ENCODE results near the gene TFE3. TPM values are rescaled to one million over a fixed set of nuclear protein-coding genes. Genes with fewer than 3 reads are reported as not detected.

Gene TFE3
- total RNA-seq, 1 donor from 2014 or later: 21.9 TPM

- intact Hi-C loops (cut with DNase I): no loop called here
- no peak for DNase-seq (ENCODE audit: low spot score)
Measured at GRCh38 chrX:49061916-49062315, 18.8 kb upstream of the TFE3 start.

- DNase-seq (ENCODE audit: low spot score): no peak
- intact Hi-C loops (cut with DNase I): no loop called here
Measured at GRCh38 chrX:49061490-49061889, 18.3 kb upstream of the TFE3 start.

- no peak for DNase-seq (ENCODE audit: low spot score)
- intact Hi-C loops (cut with DNase I): no loop called here
Measured at GRCh38 chrX:49060914-49061313, 17.8 kb upstream of the TFE3 start.

DNA sequence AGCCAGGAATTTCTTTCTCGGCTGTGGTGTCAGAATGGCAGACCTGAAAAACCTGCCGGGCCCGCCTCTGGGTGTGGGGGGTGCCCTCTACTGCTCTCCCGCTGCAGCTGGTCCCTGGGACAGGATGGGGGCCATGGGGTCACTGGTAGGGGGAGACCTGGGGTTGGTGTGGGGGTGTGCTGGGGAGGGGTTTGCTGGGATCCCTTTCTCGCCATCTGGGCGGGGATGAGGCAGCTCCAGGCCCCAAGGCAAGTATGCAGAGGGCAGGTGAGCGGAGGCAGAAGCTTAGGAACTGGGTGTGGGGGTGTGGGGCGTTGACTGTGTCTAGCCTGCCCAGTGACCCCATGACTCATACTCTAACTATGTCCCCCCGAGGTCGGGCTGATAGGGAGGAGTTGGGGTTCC, 16.5 kb upstream of the TFE3 start:
- DNase-seq (ENCODE audit: low spot score): no peak
- intact Hi-C loops (cut with DNase I): no loop called here

GRCh38 chrX:49059201-49059600, 16.0 kb upstream of the TFE3 start:
- intact Hi-C loops (cut with DNase I): no loop called here

GRCh38 chrX:49058794-49059193, 15.6 kb upstream of the TFE3 start, which contains the start of gene CCDC120:
CCDC120 (plus strand) TSS chrX:49058999; CDS start chrX:49062042, 3,043 bp downstream.
- intact Hi-C loops (cut with DNase I): no loop called here
- no peak for DNase-seq (ENCODE audit: low spot score)

More at GRCh38 chrX:49059201-49059600, 16.0 kb upstream of the TFE3 start:
- DNase-seq (ENCODE audit: low spot score): no peak

GRCh38 chrX:49054073-49054762, 11.1 kb upstream of the TFE3 start:
- intact Hi-C loops (cut with DNase I): no loop called here
- no peak for DNase-seq (ENCODE audit: low spot score)

GRCh38 chrX:49053223-49054072, 10.3 kb upstream of the TFE3 start:
- intact Hi-C loops (cut with DNase I): no loop called here

DNA sequence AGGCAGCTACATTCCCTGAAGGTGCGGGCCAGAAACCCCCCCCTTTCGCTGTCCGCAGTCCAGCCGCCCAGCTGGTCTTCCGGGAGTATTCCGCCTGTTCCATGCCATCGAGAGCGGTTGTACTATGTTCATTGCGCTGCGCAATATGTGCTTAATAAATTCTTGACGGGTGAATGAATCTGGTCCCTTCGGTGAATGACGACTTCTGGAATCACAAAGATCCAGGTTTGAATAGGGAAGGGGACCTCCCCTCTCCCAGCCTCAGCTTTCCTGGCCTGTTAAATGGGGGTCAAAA, 777 bp upstream of the TFE3 start:
- intact Hi-C loops (cut with DNase I): loop anchor here (5.0 kb wide), 3 partner anchors 72 to 242 kb away; partner anchors contain the start of genes HDAC6, KCND1 and OTUD5
- DNase-seq (ENCODE audit: low spot score): no peak

More at GRCh38 chrX:49053223-49054072, 10.3 kb upstream of the TFE3 start:
- DNase-seq (ENCODE audit: low spot score): no peak

GRCh38 chrX:49042581-49043219, 457 bp downstream of the TFE3 start:
- intact Hi-C loops (cut with DNase I): loop anchor here (5.0 kb wide), 3 partner anchors 70 to 240 kb away; partner anchors contain the start of genes HDAC6, KCND1 and OTUD5
- no peak for DNase-seq (ENCODE audit: low spot score)

DNA sequence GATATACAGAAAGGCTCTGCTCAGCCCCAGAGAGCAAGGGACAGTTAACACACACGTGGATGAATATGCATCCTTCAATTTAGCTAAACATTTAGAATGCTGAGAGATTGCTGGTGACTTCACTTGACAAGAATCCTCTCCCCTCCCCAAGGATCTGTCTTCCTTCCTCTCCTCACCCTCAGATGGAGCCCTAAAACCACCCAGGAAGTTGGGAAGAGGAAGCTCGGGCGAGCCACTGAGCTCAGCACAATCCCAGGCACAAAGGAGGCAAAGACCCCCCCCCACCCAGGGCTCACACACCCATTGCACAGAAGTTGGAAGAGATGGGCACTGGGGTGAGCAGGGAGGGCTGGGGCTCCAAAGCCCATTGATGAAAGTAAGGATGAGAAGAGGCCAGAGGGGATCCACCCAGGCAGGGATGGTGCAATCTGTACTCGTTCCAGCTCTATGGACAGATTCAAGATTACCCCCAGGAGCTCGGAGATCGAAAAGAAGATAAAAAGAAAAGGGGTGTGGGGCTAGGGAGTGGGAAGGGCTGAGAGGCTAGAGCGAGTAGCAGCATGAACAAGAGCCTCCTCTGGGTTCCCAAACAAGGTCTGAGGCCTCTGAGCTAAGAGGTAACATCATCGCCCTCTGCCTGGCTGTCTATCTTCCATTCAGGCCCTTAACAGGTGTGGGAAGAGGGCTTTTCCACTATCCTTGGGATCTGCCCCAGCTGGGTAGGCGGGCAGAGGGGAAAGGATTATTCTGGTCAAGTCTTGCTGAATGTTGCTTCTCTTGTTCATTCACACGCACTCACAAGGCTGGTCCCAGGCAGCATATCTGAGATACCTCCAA, 1.2 kb downstream of the TFE3 start:
- intact Hi-C loops (cut with DNase I): loop anchor here (5.0 kb wide), 3 partner anchors 70 to 240 kb away; partner anchors contain the start of genes HDAC6, KCND1 and OTUD5
- no peak for DNase-seq (ENCODE audit: low spot score)

DNA sequence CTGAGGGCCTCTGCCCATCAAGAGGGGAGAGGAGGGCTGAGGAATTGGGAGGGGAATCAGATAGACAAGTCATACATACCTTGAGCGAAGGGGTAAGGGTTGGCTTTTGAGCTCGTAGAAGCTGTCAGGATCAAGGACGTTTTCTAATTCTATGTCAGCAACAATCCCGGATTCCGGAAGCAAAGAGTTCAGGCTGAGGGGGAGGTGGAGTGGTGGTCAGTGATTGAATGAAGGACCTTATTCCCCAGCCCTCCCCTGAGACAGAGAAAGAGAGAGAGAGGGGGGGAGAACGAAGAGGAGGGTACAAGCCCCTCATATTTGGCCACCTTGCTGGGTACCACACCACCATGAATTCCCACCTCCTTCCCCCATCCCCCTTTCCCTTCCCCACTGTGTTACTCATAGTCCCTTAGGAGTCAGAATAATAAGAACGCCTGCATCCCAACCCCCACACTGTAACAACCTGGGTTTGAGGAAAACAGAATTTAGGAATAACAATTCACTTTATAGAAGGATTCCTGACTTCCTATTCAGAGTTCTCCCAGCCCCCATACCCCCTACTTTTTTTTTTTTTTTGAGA, 2.7 kb downstream of the TFE3 start:
- intact Hi-C loops (cut with DNase I): loop anchor here (5.0 kb wide), 3 partner anchors 68 to 238 kb away; partner anchors contain the start of genes HDAC6, KCND1 and OTUD5
- DNase-seq (ENCODE audit: low spot score): no peak

DNA sequence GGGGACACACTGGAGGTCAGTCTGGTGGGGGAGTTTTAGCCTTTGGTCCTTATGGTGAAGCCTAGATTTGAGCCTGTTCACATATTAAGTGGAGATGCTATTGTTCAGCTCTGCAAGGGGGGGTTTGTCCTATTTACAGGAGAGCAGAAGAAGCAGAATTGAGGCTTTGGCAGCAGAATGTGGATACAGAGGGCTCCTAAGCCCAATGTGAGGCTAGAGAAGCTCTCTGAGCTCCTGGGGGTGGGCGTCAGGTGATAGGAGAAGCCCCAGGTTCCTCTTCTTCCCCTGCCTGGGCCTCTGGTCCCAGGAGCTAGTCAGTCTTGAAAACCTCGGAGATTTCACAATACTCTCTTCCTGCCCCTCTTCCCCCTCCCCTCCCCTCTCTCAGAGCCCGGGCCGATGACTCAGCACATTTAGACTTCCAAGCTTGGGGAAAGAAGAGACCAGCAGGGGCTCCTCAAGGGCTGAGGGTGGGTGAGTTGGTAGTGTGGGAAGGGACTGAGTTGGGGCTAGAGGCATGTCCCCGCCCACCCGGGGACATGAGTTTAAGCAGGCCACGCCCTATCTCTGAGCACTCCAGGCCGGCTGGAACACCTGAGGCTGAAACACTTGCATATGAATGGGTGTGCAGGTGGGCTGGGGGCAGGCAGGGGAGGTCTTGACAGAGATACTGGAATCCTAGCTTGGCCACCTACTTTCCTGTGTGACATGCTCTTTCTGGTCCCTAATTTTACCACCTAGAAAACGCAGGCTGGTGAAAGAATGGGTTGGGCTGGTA, 3.4 kb downstream of the TFE3 start:
- intact Hi-C loops (cut with DNase I): loop anchor here (5.0 kb wide), 3 partner anchors 67 to 237 kb away; partner anchors contain the start of genes HDAC6, KCND1 and OTUD5
- DNase-seq (ENCODE audit: low spot score): peak; percentile 84

DNA sequence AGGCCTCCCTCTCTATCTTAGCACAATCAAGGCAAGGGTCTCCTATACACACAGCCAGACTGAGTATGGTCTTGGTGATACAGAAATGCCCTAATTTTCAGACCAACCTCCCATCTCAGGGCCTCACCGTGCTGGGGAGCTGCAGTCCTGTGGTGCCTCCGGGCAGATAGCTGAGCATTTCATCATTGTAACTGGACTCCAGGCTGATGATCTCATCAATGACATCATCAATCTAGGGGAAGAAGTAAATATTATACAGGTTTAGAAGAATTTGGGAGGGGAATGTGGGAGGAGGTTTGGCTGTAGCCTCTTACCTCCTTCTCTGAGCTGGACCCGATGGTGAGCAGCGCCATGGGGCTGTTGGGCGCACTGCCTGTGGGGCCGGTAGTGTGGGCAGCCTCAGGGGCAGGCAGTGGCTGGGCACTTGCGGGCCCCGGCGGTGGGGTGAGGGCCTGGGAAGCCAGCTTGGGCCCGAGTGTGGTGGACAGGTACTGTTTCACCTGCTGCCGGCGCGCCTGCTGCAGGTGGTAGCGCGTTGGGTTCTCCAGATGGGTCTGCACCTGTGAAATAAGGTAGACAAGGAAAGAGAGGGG, 5.2 kb downstream of the TFE3 start:
- intact Hi-C loops (cut with DNase I): no loop called here
- no peak for DNase-seq (ENCODE audit: low spot score)

DNA sequence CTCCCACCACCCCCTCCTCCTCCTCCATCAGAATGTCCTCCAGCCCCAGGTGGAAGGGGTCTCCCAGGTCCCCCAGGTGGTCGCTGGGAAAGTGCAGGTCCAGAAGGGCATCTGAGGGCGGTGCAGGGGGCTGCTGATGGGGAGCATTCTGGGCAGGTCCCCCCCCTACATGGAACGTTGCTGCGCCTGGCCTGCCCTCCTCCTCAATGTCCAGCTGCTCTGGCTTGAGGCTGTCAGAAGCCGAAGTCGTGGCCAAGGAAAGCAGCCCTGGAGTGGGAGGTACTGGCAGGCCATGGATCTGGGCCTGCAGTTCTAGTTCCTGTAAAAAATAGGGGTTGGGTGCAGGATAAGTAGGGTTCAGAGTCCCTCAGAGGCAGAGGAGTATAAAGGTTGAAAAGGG, 12.9 kb downstream of the TFE3 start:
- no peak for DNase-seq (ENCODE audit: low spot score)
- intact Hi-C loops (cut with DNase I): no loop called here

GRCh38 chrX:49029876-49030275, 13.3 kb downstream of the TFE3 start:
- intact Hi-C loops (cut with DNase I): no loop called here
- DNase-seq (ENCODE audit: low spot score): no peak

GRCh38 chrX:49019599-49020249, 23.4 kb downstream of the TFE3 start:
- no peak for DNase-seq (ENCODE audit: low spot score)
- intact Hi-C loops (cut with DNase I): no loop called here
